ENCODE measurements around the gene FANCE.

The FANCE gene

GRCh38 chr6:35468181-35468979 lies 16.2 kb downstream of the FANCE start, which contains the start of gene RPL10A:
TSS of gene RPL10A (plus strand) at chr6:35468401. CDS start at chr6:35468435, 34 bp downstream.
- peak; percentile 98 for DNase-seq (ENCODE audit: low spot score)

GRCh38 chr6:35468980-35469750 lies 17.0 kb downstream of the FANCE start:
- no peak for DNase-seq (ENCODE audit: low spot score)

- peak; percentile 41 for DNase-seq (ENCODE audit: low spot score)
These were observed 17.9 kb downstream of the FANCE start for GRCh38 chr6:35469751-35470662.

GRCh38 chr6:35470663-35471120 lies 18.6 kb downstream of the FANCE start:
- DNase-seq (ENCODE audit: low spot score): no peak

GRCh38 chr6:35471836-35472345 lies 19.8 kb downstream of the FANCE start:
- DNase-seq (ENCODE audit: low spot score): no peak

- DNase-seq (ENCODE audit: low spot score): no peak
These were observed 21.1 kb downstream of the FANCE start for GRCh38 chr6:35473075-35473849.

GRCh38 chr6:35473850-35474130 lies 21.7 kb downstream of the FANCE start:
- peak; percentile 18 for DNase-seq (ENCODE audit: low spot score)

- peak; percentile 14 for DNase-seq (ENCODE audit: low spot score)
These were observed 22.2 kb downstream of the FANCE start for GRCh38 chr6:35474131-35474941.

- DNase-seq (ENCODE audit: low spot score): no peak
These were observed 22.9 kb downstream of the FANCE start for GRCh38 chr6:35474942-35475570.

- DNase-seq (ENCODE audit: low spot score): no peak
These were observed 23.4 kb downstream of the FANCE start for GRCh38 chr6:35475573-35475972.

GRCh38 chr6:35476004-35476403 lies 23.9 kb downstream of the FANCE start:
- no peak for DNase-seq (ENCODE audit: low spot score)

GRCh38 chr6:35477028-35477427 lies 24.9 kb downstream of the FANCE start:
- no peak for DNase-seq (ENCODE audit: low spot score)

- DNase-seq (ENCODE audit: low spot score): no peak
These were observed 25.5 kb downstream of the FANCE start for GRCh38 chr6:35477551-35478179.

- DNase-seq (ENCODE audit: low spot score): no peak
These were observed 26.1 kb downstream of the FANCE start for GRCh38 chr6:35478259-35478658.

GRCh38 chr6:35480176-35480575 lies 28.0 kb downstream of the FANCE start:
- DNase-seq (ENCODE audit: low spot score): no peak

- DNase-seq (ENCODE audit: low spot score): no peak
These were observed 29.1 kb downstream of the FANCE start for GRCh38 chr6:35481226-35481625.

GRCh38 chr6:35483062-35483461 lies 30.9 kb downstream of the FANCE start:
- no peak for DNase-seq (ENCODE audit: low spot score)

- no peak for DNase-seq (ENCODE audit: low spot score)
These were observed 31.4 kb downstream of the FANCE start for GRCh38 chr6:35483490-35483889.

GRCh38 chr6:35483893-35484645 lies 31.9 kb downstream of the FANCE start:
- DNase-seq (ENCODE audit: low spot score): no peak
